Smooth muscle cell (in vitro differentiated cells): ENCODE measurements around the gene B3GAT1. TPM values are rescaled to one million over a fixed set of nuclear protein-coding genes. Genes with fewer than 3 reads are reported as not detected.

ENCODE experiments used
- DNase-seq: peaks from one replicate; lab custom pipeline; 2025; ENCODE audit not compliant: unreplicated experiment; lab: John Stamatoyannopoulos, UW
- H2AFZ ChIP-seq: fragments of 200-600 bp; sonication (generic); 2 replicates; pipeline ENCODE4 v1.6.0; 2016; ENCODE audit warnings: antibody characterized with exemption, low read depth, mild to moderate bottlenecking
- H3F3A ChIP-seq: fragments of 200-600 bp; sonication (generic); 2 replicates; pipeline ENCODE4 v1.6.0; 2017; ENCODE audit warnings: antibody characterized with exemption, low read depth
- H3K27ac ChIP-seq: fragments of 200-600 bp; sonication (generic); 2 replicates; pipeline ENCODE4 v1.5.1; 2016; ENCODE audit warnings: low read depth, mild to moderate bottlenecking
- H3K27me3 ChIP-seq: fragments of 200-600 bp; sonication (generic); 2 replicates; pipeline ENCODE4 v1.6.1; 2016; ENCODE audit warnings: low read depth, mild to moderate bottlenecking
- H3K36me3 ChIP-seq: fragments of 200-600 bp; sonication (generic); 2 replicates; pipeline ENCODE4 v1.5.1; 2016; ENCODE audit warnings: low read depth
- H3K4me1 ChIP-seq: fragments of 200-600 bp; sonication (generic); 2 replicates; pipeline ENCODE4 v1.5.1; 2016; ENCODE audit warnings: low read depth
- H3K4me2 ChIP-seq: fragments of 200-600 bp; sonication (generic); 2 replicates; pipeline ENCODE4 v1.6.0; 2016; ENCODE audit warnings: mild to moderate bottlenecking
- H3K4me3 ChIP-seq: fragments of 200-600 bp; sonication (generic); 2 replicates; pipeline ENCODE4 v1.5.1; 2016; ENCODE audit warnings: mild to moderate bottlenecking
- H3K79me2 ChIP-seq: fragments of 200-600 bp; sonication (generic); 2 replicates; pipeline ENCODE4 v1.6.0; 2016; ENCODE audit warnings: low read depth, mild to moderate bottlenecking
- H3K9ac ChIP-seq: fragments of 200-600 bp; sonication (generic); 2 replicates; pipeline ENCODE4 v1.6.0; 2016; ENCODE audit warnings: low read depth
- H3K9me3 ChIP-seq: fragments of 200-600 bp; sonication (generic); replicated peaks from 2 replicates; pipeline ENCODE4 v1.5.1; 2016; ENCODE audit warnings: low read depth
- H4K20me1 ChIP-seq: fragments of 200-600 bp; sonication (generic); 2 replicates; pipeline ENCODE4 v1.6.0; 2016; ENCODE audit warnings: low read depth
- WGBS: methylation state at CpG from one replicate; pipeline ENCODE4 v1.1.7; 2016; ENCODE audit warnings: low lambda C conversion rate; 5-methylcytosine and 5-hydroxymethylcytosine counted together
- polyA plus RNA-seq: library from polyadenylated mRNA; unstranded; fragments of >200 nt; fragmentation: Nextera tagmentation; extraction: Ambion mirVana; gene quantifications from 2 replicates; pipeline ENCODE4 v1.2.1, GENCODE V29; 2016
- total RNA-seq: library from RNA; depleted of rRNA; stranded (reverse); fragments of >200 nt; gene quantifications from 2 replicates; pipeline ENCODE4 v1.2.3, GENCODE V29; 2014
- TF ChIP-seq, protein P1 (sequence below): fragments of 200-600 bp; sonication (generic); IDR thresholded peaks from 2 replicates; pipeline ENCODE4 v1.5.1; 2017; ENCODE audit warnings: borderline replicate concordance, mild to moderate bottlenecking, antibody characterized with exemption; ENCODE audit not compliant: insufficient read depth, poor library complexity, severe bottlenecking

The B3GAT1 gene
- total RNA-seq (not detected in 2 replicates), polyA plus RNA-seq (not detected in 2 replicates)

DNA sequence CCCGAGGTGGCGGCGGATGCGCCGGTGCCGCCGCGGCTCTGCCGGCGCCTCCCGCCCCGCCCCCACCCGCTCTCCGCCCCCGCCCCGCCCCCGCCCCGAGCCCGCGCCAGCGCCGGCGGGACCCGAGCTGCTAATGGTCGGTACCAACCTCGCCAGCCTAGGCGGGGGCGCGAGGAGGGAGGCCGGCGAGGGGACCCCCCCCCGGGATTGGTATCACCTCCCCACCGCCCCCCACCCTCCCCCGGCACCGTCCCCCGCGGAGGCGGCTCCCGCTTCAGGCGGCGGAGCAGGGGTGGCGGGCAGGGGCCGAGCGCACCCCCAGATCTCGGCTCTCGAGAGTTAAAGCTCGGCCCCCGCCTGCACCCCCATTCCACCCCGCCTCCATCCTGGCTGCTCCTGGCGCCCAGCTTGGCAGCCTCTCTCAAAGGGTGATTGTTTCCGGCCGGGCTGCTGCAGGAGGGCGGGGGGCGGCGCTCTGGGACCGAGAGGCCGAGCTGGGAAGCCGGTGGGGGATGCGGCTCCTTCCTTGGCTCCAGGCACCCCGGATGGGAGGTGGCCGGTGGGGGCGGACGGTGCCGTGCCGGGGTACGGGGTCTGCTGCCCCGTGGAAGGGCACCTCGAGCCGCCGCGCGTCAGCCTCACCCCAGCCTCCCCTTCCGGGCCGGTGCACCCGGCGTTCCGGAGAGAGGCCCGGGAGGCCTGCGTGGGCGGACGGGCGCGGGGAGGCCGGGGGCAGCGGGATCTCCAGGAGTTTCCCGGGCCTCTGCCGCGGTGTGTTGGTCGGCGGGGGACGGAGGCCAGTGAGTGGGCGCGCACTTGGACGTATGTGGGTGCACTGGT lies at the start of gene B3GAT1:
B3GAT1 (minus strand) TSS at position 40 of the 840 bp plus-strand sequence. CDS start 24,583 bp downstream, outside the sequence.
- Histone ChIP-seq H3K4me1 (peaks cover 14% of the 10 kb centered on the region), H3K27ac (no peak within 1 kb of the TSS), H3F3A (no peaks in the 10 kb centered on the region), H3K9me3 (no peaks in the 10 kb centered on the region), H4K20me1 (no peaks in the 10 kb centered on the region), H3K36me3 (no peaks in the 10 kb centered on the region), H2AFZ (no peak within 1 kb of the TSS), H3K4me3 (peak within 1 kb of the TSS; percentile 42), H3K9ac (no peak within 1 kb of the TSS), H3K4me2 (peak within 1 kb of the TSS; percentile 82), H3K79me2 (no peaks in the 10 kb centered on the region), H3K27me3 (peaks cover 82% of the 10 kb centered on the region)
- WGBS = 2% methylated on average over 33 of the region's 94 CpGs
- DNase-seq = no peak
- TF ChIP-seq, protein P1, sequence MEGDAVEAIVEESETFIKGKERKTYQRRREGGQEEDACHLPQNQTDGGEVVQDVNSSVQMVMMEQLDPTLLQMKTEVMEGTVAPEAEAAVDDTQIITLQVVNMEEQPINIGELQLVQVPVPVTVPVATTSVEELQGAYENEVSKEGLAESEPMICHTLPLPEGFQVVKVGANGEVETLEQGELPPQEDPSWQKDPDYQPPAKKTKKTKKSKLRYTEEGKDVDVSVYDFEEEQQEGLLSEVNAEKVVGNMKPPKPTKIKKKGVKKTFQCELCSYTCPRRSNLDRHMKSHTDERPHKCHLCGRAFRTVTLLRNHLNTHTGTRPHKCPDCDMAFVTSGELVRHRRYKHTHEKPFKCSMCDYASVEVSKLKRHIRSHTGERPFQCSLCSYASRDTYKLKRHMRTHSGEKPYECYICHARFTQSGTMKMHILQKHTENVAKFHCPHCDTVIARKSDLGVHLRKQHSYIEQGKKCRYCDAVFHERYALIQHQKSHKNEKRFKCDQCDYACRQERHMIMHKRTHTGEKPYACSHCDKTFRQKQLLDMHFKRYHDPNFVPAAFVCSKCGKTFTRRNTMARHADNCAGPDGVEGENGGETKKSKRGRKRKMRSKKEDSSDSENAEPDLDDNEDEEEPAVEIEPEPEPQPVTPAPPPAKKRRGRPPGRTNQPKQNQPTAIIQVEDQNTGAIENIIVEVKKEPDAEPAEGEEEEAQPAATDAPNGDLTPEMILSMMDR = no peak

DNA sequence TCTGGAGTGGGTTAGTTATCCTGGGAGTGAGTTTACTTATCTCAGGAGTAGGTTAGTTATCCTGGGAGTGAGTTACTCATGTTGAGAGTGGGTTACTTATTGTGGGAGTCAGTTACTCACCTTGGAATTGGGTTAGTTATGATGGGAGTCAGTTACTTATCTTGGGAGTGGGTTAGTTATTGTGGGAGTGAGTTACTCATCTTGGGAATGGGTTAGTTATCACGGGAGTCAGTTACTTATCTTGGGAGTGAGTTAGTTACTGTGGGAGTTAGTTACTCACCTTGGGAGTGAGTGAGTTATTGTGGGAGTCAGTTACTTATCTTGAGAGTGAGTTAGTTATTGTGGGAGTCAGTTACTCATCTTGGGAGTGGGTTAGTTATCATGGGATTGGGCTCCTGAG lies 49.6 kb upstream of the B3GAT1 start:
- peaks cover 4% of the 10 kb centered on the region for H3K4me1 ChIP-seq
- no peak overlapping the region for H3K9ac ChIP-seq
- H3K9me3 ChIP-seq = no peaks in the 10 kb centered on the region
- no peak overlapping the region for H3K4me3 ChIP-seq
- peaks cover 35% of the 10 kb centered on the region for H3K27me3 ChIP-seq
- H3K27ac ChIP-seq = no peak overlapping the region
- TF ChIP-seq, protein P1 = no peak
- no peak for DNase-seq
- WGBS = 68% methylated on average over 1 of the region's 1 CpG
- H3K4me2 ChIP-seq = no peak overlapping the region
- H3K79me2 ChIP-seq = no peaks in the 10 kb centered on the region
- no peaks in the 10 kb centered on the region for H3F3A ChIP-seq
- no peaks in the 10 kb centered on the region for H4K20me1 ChIP-seq
- H2AFZ ChIP-seq = no peak overlapping the region
- H3K36me3 ChIP-seq = no peaks in the 10 kb centered on the region

DNA sequence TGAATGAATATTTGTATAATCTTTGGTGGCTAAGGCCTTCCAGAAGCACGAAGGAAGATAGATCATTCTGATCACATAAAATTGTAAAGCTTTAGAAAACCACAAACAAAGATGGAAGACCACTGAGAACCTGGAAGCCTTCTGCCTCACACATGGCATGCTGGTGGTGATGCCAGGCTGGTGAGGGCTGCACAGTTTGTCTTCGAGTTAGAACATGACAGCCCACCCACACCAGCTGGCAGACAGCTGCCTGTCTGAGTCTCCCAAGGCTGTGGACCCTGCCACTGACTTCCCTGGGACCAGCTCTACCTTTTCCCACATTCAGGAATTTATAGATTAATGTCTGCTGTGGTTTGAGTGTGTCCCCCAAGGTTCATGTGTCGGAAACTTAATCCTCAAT lies 48.8 kb upstream of the B3GAT1 start:
- no peak overlapping the region for H3K4me3 ChIP-seq
- peaks cover 32% of the 10 kb centered on the region for H3K27me3 ChIP-seq
- H3K9ac ChIP-seq = no peak overlapping the region
- 77% methylated on average over 3 of the region's 3 CpGs for WGBS
- no peak overlapping the region for H3K27ac ChIP-seq
- H2AFZ ChIP-seq = no peak overlapping the region
- no peaks in the 10 kb centered on the region for H3K9me3 ChIP-seq
- H3K4me1 ChIP-seq = peaks cover 3% of the 10 kb centered on the region
- TF ChIP-seq, protein P1 = no peak
- H3K4me2 ChIP-seq = no peak overlapping the region
- H3K36me3 ChIP-seq = no peaks in the 10 kb centered on the region
- no peaks in the 10 kb centered on the region for H4K20me1 ChIP-seq
- no peaks in the 10 kb centered on the region for H3F3A ChIP-seq
- no peaks in the 10 kb centered on the region for H3K79me2 ChIP-seq
- DNase-seq = no peak
